ENCODE results near the gene SALL3.

DNA sequence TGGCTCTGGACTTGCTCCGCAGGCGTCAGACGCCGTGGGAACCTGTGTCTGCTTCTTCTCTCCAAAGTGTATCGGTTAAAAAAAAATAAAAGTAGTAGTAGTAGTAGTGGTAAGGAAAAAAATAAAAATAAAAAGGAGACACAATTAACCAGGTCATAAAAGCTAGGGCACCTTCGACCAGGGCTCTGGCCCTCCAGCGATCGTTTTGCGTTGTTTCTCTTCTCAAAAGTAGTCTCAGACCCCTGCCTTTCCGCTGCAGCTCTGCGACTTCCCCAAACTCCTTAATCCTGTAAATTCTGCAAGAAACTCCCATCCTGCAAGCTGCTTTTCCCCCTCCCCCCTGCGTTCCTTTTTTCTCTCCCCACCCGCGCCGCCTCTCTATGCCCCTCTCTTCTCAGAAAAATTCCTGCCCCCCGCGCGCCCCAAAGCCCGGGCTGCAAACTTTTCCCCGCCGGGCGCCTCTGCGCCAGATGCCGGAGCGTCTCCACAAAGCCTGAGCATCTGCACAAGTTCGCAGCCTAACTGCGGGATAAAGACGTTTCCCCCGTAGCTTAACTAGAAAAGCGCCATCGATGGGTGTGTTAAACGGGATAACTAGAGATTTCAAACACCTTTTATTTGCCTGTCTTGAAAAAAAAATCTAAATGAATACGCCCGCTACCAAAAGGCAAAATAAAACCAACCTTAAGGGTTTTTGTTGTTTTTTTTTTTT is 1.8 kb upstream of the SALL3 start:
- no peak for TF ChIP-seq POLR2AphosphoS5 (IDR thresholded peaks at IDR 0.05)
- TF ChIP-seq POLR2A (IDR thresholded peaks at IDR 0.05), result no peak

Measured in gastroesophageal sphincter (tissue), 2 donors.